Cerebellar cortex (tissue), 1 donor: ENCODE results near the gene P4HA2.

Experiments
- DNase-seq: peaks from one replicate; pipeline ENCODE4 v3.0.0-alpha.2; 2015; ENCODE audit warnings: low spot score

Gene P4HA2

GRCh38 chr5:132227485-132228240 is at the start of gene P4HA2:
TSS of gene P4HA2 (minus strand) at chr5:132227853. CDS start at chr5:132218626, 9,227 bp downstream.
- DNase-seq = peak; percentile 69

GRCh38 chr5:132277256-132277655 is 49.6 kb upstream of the P4HA2 start:
- DNase-seq = no peak

- no peak for DNase-seq
Observed at GRCh38 chr5:132275367-132276220, 47.9 kb upstream of the P4HA2 start.

GRCh38 chr5:132274050-132274792 is 46.6 kb upstream of the P4HA2 start:
- DNase-seq = no peak

GRCh38 chr5:132273631-132274030 is 46.0 kb upstream of the P4HA2 start:
- DNase-seq = no peak

- DNase-seq = peak; percentile 62
Observed at GRCh38 chr5:132272311-132273210, 44.9 kb upstream of the P4HA2 start.

GRCh38 chr5:132271251-132272246 is 43.9 kb upstream of the P4HA2 start:
- no peak for DNase-seq

GRCh38 chr5:132270706-132271105 is 43.1 kb upstream of the P4HA2 start:
- DNase-seq = peak; percentile 70

- DNase-seq = no peak
Observed at GRCh38 chr5:132270335-132270665, 42.6 kb upstream of the P4HA2 start.

GRCh38 chr5:132269635-132270334 is 42.1 kb upstream of the P4HA2 start:
- DNase-seq = no peak

- no peak for DNase-seq
Observed at GRCh38 chr5:132268769-132269551, 41.3 kb upstream of the P4HA2 start.

- no peak for DNase-seq
Observed at GRCh38 chr5:132267931-132268768, 40.5 kb upstream of the P4HA2 start.

- DNase-seq = no peak
Observed at GRCh38 chr5:132267166-132267739, 39.6 kb upstream of the P4HA2 start.

GRCh38 chr5:132266836-132267160 is 39.1 kb upstream of the P4HA2 start:
- DNase-seq = no peak

GRCh38 chr5:132266031-132266835 is 38.6 kb upstream of the P4HA2 start:
- no peak for DNase-seq

- DNase-seq = no peak
Observed at GRCh38 chr5:132265336-132266030, 37.8 kb upstream of the P4HA2 start.
